Germinal center (tissue), 1 donor: ENCODE measurements around the gene GUSB.
"Not testable (repeated sequence)": the region's sequence is repeated elsewhere in the genome, so short reads cannot be mapped to it uniquely, and the experiment has no call there.

ENCODE experiments used
- DNase-seq: peaks from one replicate; pipeline ENCODE4 v3.0.0; 2012; ENCODE audit warnings: mixed read lengths, low spot score

GUSB gene

GRCh38 chr7:65975814-65976445, 6.1 kb downstream of the GUSB start:
- no peak for DNase-seq

- no peak for DNase-seq
These were observed 7.1 kb downstream of the GUSB start for GRCh38 chr7:65974876-65975275.

GRCh38 chr7:65974191-65974801, 7.7 kb downstream of the GUSB start:
- DNase-seq, result no peak

- no peak for DNase-seq
These were observed 9.0 kb downstream of the GUSB start for GRCh38 chr7:65972976-65973375.

- no peak for DNase-seq
These were observed 11.0 kb downstream of the GUSB start for GRCh38 chr7:65971021-65971420.

GRCh38 chr7:65968256-65969185, 13.5 kb downstream of the GUSB start:
- no peak for DNase-seq

GRCh38 chr7:65967361-65968155, 14.5 kb downstream of the GUSB start:
- DNase-seq, result no peak

GRCh38 chr7:65966146-65966545, 15.9 kb downstream of the GUSB start:
- no peak for DNase-seq

- not testable (repeated sequence) for DNase-seq
These were observed 17.3 kb downstream of the GUSB start for GRCh38 chr7:65964671-65965070.

GRCh38 chr7:65962033-65962432, 20.0 kb downstream of the GUSB start:
- no peak for DNase-seq

- DNase-seq, result no peak
These were observed 21.5 kb downstream of the GUSB start for GRCh38 chr7:65960351-65961074.

- no peak for DNase-seq
These were observed 26.3 kb downstream of the GUSB start for GRCh38 chr7:65955718-65956117.

GRCh38 chr7:65953890-65954450, 28.0 kb downstream of the GUSB start:
- DNase-seq, result no peak

- DNase-seq, result no peak
These were observed 28.9 kb downstream of the GUSB start for GRCh38 chr7:65953001-65953720.

GRCh38 chr7:65951837-65952578, 30.0 kb downstream of the GUSB start:
- no peak for DNase-seq

GRCh38 chr7:65946904-65947303, 35.1 kb downstream of the GUSB start:
- DNase-seq, result no peak

GRCh38 chr7:65945787-65946186, 36.2 kb downstream of the GUSB start:
- DNase-seq, result not testable (repeated sequence)

- no peak for DNase-seq
These were observed 43.6 kb downstream of the GUSB start for GRCh38 chr7:65938336-65938895.

- no peak for DNase-seq
These were observed 44.7 kb downstream of the GUSB start for GRCh38 chr7:65937296-65937695.
